GM12875 (cell line): ENCODE data around the gene ZIC4.
A peak's percentile ranks its signal among the peaks of the same experiment; 100 is the strongest.

Source experiments
- H3K4me3 ChIP-seq: one replicate; pipeline ENCODE4 v1.5.1; 2011; ENCODE audit warnings: low read depth, low read length, control low read depth
- TF ChIP-seq, protein P1 (sequence below): IDR thresholded peaks from 2 replicates; pipeline ENCODE4 v1.5.1; 2011; ENCODE audit warnings: low read depth, mild to moderate bottlenecking, control low read depth, inconsistent platforms, low read length, moderate library complexity, borderline replicate concordance; ENCODE audit not compliant: insufficient read depth

Gene ZIC4

DNA sequence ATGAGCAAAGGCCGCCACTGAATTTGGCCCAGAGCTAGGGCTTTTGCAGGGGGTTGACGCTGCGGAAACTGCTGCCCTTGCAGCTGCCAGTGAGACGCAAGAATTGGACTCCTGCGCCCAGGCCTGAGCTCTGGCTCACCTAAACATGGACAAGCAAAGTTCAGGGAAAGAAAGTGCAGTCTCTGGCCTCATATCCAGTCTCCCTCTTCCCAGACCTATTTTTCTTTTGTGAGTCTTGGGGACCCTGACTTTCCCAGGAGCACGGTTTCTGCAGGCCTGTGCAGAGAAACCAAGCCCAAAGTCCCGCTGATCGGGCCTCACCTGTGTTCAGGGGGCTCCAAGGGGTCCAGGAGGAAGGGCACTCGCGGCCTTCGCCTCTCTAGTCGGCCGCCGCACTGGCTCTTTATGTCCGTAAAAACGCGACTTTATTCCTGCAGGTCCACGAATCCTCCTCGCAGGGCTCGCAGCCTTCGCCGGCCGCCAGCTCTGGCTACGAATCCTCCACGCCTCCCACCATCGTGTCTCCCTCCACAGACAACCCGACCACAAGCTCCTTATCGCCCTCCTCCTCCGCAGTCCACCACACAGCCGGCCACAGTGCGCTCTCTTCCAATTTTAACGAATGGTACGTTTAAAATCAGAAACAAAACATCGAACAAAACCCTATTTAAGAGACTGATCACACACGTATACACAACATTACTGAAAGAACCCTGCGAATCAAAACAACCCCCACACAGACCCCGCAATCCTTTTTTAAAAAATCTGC lies 6.8 kb upstream of the ZIC4 start:
- TF ChIP-seq, protein P1, sequence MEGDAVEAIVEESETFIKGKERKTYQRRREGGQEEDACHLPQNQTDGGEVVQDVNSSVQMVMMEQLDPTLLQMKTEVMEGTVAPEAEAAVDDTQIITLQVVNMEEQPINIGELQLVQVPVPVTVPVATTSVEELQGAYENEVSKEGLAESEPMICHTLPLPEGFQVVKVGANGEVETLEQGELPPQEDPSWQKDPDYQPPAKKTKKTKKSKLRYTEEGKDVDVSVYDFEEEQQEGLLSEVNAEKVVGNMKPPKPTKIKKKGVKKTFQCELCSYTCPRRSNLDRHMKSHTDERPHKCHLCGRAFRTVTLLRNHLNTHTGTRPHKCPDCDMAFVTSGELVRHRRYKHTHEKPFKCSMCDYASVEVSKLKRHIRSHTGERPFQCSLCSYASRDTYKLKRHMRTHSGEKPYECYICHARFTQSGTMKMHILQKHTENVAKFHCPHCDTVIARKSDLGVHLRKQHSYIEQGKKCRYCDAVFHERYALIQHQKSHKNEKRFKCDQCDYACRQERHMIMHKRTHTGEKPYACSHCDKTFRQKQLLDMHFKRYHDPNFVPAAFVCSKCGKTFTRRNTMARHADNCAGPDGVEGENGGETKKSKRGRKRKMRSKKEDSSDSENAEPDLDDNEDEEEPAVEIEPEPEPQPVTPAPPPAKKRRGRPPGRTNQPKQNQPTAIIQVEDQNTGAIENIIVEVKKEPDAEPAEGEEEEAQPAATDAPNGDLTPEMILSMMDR = no peak
- no peak overlapping the region for H3K4me3 ChIP-seq

DNA sequence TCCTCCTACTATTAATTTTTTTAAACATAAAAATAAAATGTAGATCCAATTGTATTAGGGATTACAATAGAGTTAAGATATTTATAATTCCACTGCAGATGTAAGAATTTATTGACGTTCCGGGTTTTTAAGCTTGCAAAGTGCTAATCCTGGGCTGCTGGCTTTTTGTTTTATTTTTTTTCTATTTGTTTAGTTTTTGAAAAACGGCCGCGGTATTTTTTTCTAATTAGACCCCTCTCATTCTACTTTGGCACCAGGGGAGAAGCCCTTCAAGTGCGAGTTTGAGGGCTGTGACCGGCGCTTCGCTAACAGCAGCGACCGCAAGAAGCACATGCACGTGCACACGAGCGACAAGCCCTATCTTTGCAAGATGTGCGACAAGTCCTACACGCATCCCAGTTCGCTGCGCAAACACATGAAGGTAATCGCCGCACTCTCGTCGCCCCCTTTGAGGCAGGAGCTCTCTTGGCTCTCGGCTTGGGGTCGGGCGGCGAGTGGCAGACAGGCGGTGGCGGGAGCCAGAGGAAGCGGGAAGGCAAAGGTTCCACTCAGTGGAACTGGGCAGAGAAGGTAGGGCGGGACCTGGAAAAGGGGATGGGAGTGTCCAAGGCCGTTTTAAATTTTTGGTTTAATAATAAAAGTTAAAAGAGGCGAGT lies 6.0 kb upstream of the ZIC4 start:
- H3K4me3 ChIP-seq = no peak overlapping the region
- TF ChIP-seq, protein P1 = no peak

- TF ChIP-seq, protein P1 = no peak
- no peak overlapping the region for H3K4me3 ChIP-seq
Observed at GRCh38 chr3:147411815-147412241, 5.5 kb upstream of the ZIC4 start.

GRCh38 chr3:147411238-147411814 lies 5.0 kb upstream of the ZIC4 start:
- peak overlapping the region; percentile 43 for H3K4me3 ChIP-seq
- TF ChIP-seq, protein P1 = no peak

GRCh38 chr3:147410526-147411237 lies 4.3 kb upstream of the ZIC4 start:
- TF ChIP-seq, protein P1 = no peak
- H3K4me3 ChIP-seq = peak overlapping the region; percentile 43

DNA sequence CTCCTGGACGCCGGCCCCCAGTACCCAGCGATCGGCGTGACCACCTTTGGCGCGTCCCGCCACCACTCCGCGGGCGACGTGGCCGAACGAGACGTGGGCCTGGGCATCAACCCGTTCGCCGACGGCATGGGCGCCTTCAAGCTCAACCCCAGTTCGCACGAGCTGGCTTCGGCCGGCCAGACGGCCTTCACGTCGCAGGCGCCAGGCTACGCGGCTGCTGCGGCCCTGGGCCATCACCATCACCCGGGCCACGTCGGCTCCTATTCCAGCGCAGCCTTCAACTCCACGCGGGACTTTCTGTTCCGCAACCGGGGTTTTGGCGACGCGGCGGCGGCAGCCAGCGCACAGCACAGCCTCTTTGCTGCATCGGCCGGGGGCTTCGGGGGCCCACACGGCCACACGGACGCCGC lies 3.8 kb upstream of the ZIC4 start:
- TF ChIP-seq, protein P1 = no peak
- peak overlapping the region; percentile 43 for H3K4me3 ChIP-seq
